Glutamatergic neuron (in vitro differentiated cells): ENCODE measurements around the gene KLHDC4. TPM values are rescaled to one million over a fixed set of nuclear protein-coding genes. Genes with fewer than 3 reads are reported as not detected.
A peak's percentile ranks its signal among the peaks of the same experiment; 100 is the strongest.

Source experiments
- DNase-seq: peaks from one replicate; pipeline ENCODE4 v3.0.0; 2022
- H3K27ac Mint-ChIP-seq: one replicate; pipeline ENCODE4 v1.8.0; 2020; ENCODE audit warnings: mild to moderate bottlenecking, mixed read lengths, inconsistent platforms; ENCODE audit not compliant: unreplicated experiment
- H3K27me3 Mint-ChIP-seq: one replicate; pipeline ENCODE4 v1.8.0; 2020; ENCODE audit warnings: mild to moderate bottlenecking, moderate library complexity, mixed read lengths, inconsistent platforms; ENCODE audit not compliant: unreplicated experiment
- H3K36me3 Mint-ChIP-seq: one replicate; pipeline ENCODE4 v1.8.0; 2020; ENCODE audit warnings: mild to moderate bottlenecking, mixed read lengths, inconsistent platforms; ENCODE audit not compliant: unreplicated experiment
- H3K4me1 Mint-ChIP-seq: one replicate; pipeline ENCODE4 v1.8.0; 2020; ENCODE audit warnings: mild to moderate bottlenecking, low read depth, mixed read lengths, inconsistent platforms; ENCODE audit not compliant: unreplicated experiment
- H3K4me3 Mint-ChIP-seq: one replicate; pipeline ENCODE4 v1.8.0; 2020; ENCODE audit warnings: mild to moderate bottlenecking, mixed read lengths, inconsistent platforms; ENCODE audit not compliant: unreplicated experiment
- H3K9me3 Mint-ChIP-seq: one replicate; pipeline ENCODE4 v1.8.0; 2020; ENCODE audit warnings: mild to moderate bottlenecking, moderate library complexity, mixed read lengths, inconsistent platforms; ENCODE audit not compliant: unreplicated experiment
- total RNA-seq: library from RNA; stranded (reverse); fragmentation: NEBNext Ultra II Directional; extraction: Animal tissue kit (Norgen Biotek cat#: 25700); gene quantifications from one replicate; pipeline ENCODE4 v1.2.1, GENCODE V29; 2021; ENCODE audit not compliant: unreplicated experiment
- TF ChIP-seq, protein P1 (sequence below): fragments of 200-600 bp; sonication (generic); IDR thresholded peaks from one replicate; pipeline ENCODE4 v1.5.0; 2021; ENCODE audit not compliant: partially characterized antibody, unreplicated experiment

KLHDC4 gene
- total RNA-seq, 1 donor from 2014 or later: 65.4 TPM

DNA sequence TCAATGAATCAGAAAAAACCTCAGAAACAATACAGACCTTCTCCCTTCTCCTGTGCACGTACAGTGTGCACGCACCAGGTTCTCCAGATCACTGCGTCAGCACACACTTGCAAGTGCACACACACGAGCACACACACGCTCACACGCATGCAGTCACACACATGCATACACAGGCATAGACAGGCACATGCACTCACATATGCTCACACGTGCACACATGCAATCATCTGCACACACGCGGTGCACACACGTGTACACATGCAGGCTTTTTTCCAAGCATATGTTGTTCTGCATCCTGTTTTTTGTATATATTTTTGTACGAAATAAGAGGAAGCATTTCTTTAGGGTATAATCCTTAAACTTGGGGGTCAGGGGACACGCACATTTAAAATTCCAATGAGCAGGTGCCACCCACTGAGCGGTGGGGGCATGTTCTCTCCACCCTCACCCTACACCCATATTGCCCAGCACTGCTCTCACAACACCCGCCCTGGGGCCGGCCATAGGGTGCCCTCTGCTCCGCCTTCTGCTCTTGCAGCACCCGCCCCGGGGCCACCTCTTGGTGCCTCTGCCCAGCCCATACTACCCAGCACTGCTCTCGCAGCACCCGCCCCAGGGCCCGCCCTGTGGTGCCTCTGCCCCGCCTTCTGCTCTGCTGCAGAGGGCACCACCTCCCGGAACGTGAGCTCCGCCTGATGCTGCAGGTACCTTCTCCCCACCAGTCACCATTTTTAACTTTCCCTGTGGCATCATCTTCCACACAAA, 20.9 kb downstream of the KLHDC4 start:
- no peak for DNase-seq

DNA sequence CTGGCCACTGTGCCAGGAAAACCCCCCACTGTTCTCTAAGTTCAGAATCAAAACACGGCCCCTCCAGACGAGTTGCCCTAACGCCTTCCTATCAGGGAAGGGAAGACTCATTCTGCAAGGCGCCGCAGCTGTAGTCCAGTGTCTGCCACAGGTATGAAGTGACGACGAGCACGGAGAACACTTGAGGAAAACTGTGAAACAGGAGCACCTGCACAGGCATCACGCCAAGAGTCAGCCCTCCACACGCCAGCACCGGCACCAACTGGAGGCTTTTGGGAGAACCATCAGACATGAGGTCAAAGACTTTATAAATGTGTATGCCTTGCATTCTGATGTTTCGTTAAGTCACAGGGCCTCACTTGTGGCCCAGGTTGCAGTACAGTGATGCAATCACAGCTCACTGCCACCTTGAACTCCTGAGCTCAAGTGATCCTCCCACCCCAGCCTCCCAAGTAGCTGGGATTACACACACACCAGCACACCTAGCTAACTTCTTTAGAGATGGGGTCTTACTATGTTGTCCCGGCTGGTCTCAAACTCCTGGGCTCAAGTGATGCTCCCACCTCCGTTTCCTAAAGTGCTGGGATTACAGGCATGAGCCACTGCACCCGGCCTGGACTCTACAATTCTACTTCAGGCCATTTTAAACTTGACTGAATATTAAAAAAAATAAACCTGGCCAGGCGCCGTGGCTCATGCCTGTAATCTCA, 22.9 kb downstream of the KLHDC4 start:
- Mint-ChIP-seq H3K27ac (no peak overlapping the region), H3K4me3 (no peak overlapping the region), H3K36me3 (peaks cover 10% of the 10 kb centered on the region), H3K27me3 (peaks cover 4% of the 10 kb centered on the region), H3K9me3 (peaks cover 6% of the 10 kb centered on the region), H3K4me1 (peaks cover 7% of the 10 kb centered on the region)
- TF ChIP-seq, protein P1, sequence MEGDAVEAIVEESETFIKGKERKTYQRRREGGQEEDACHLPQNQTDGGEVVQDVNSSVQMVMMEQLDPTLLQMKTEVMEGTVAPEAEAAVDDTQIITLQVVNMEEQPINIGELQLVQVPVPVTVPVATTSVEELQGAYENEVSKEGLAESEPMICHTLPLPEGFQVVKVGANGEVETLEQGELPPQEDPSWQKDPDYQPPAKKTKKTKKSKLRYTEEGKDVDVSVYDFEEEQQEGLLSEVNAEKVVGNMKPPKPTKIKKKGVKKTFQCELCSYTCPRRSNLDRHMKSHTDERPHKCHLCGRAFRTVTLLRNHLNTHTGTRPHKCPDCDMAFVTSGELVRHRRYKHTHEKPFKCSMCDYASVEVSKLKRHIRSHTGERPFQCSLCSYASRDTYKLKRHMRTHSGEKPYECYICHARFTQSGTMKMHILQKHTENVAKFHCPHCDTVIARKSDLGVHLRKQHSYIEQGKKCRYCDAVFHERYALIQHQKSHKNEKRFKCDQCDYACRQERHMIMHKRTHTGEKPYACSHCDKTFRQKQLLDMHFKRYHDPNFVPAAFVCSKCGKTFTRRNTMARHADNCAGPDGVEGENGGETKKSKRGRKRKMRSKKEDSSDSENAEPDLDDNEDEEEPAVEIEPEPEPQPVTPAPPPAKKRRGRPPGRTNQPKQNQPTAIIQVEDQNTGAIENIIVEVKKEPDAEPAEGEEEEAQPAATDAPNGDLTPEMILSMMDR: no peak
- no peak for DNase-seq

More for the DNA sequence above, 20.9 kb downstream of the KLHDC4 start:
- peaks cover 6% of the 10 kb centered on the region for H3K9me3 Mint-ChIP-seq
- peak overlapping the region; percentile 44 for H3K27ac Mint-ChIP-seq
- no peak overlapping the region for H3K4me3 Mint-ChIP-seq
- H3K36me3 Mint-ChIP-seq: peaks cover 10% of the 10 kb centered on the region
- peaks cover 4% of the 10 kb centered on the region for H3K27me3 Mint-ChIP-seq
- H3K4me1 Mint-ChIP-seq: peaks cover 7% of the 10 kb centered on the region
- TF ChIP-seq, protein P1: no peak

DNA sequence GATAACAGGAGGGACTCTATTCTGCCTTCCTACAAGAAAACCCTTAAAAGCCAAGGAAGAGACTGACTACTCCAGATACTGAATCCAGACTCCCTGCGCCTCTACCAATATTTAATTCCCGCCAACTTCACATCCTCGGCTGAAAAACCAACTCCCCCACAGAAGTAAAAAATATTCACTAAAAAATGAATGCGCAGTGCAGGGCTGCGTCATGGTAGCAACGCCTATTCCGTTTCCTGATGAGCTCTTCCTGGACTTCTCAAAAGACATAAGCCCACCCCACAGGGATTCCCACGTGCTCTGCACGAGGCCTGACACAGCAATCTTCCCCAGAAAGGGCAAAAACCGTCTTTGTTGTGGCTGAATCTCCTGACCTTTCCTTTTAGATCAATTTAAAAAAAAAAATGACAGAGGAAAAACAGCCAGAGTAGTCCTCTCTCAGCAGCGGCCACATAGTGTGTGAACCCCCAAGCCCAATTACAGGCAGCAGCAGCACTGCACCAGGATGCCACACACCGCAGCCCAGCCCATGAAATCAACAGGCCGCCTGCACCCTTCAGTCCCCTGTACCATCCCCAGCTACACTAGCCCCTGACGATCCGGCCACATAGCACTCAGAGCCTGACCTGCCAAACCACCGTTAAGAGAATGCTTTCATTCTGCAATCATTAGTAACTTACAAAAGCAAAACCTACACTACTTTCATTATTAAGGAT, 23.9 kb downstream of the KLHDC4 start:
- Mint-ChIP-seq H3K36me3 (peaks cover 10% of the 10 kb centered on the region), H3K9me3 (peaks cover 6% of the 10 kb centered on the region), H3K27ac (peak overlapping the region; percentile 33), H3K4me3 (no peak overlapping the region), H3K4me1 (peaks cover 7% of the 10 kb centered on the region), H3K27me3 (peaks cover 4% of the 10 kb centered on the region)
- DNase-seq: no peak
- TF ChIP-seq, protein P1: no peak

DNA sequence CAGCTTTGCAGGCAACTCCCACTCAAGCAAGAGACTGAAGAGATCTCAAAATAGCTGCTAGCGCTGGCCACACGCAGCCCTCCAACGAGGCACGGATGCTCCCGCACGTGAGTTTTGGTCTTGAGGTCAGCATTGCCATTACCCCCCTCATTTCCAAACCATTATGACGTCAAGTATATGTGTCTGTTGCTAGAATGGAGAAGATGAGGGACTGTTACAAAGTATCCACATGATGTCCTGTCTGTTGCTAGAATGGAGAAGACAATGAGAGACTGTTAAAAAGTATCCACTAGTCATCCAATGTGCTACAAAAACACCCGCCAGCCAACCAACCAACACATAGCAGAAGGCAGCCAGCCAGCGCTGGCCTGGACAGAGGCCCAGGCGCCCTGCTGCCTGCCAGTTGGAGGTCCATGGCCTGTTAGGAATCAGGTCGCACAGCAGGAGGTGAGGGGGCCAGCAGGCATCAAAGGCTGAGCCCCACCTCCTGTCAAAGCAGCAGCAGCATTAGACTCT, 24.8 kb downstream of the KLHDC4 start:
- Mint-ChIP-seq H3K4me3 (no peak overlapping the region), H3K4me1 (peaks cover 8% of the 10 kb centered on the region)

More for the DNA sequence above, 24.8 kb downstream of the KLHDC4 start:
- TF ChIP-seq, protein P1: no peak
- no peak for DNase-seq
- Mint-ChIP-seq H3K36me3 (peaks cover 10% of the 10 kb centered on the region), H3K27ac (peak overlapping the region; percentile 3), H3K27me3 (peaks cover 4% of the 10 kb centered on the region), H3K9me3 (peaks cover 6% of the 10 kb centered on the region)
